ENCODE data around the gene FBXO10.
A peak's percentile ranks its signal among the peaks of the same experiment; 100 is the strongest.

Gene FBXO10

DNA sequence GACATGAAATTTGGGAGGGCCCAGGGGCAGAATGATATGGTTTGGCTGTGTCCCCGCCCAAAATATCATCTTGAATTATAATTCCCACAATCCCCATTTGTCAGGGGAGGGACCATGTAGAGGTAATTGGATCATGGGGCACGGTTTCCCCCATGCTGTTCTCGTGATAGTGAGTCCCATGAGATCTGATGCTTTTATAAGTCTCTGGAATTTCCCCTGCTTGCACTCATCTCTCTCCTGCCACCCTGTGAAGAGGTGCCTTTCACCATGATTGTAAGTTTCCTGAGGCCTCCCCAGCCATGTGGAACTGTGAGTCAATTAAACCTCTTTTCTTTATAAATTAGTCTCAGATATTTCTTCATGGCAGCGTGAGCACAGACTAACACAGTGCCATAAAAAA lies 11.3 kb downstream of the FBXO10 start:
- no peak overlapping the region for H3K4me2 ChIP-seq (ENCODE audit: low read length)
- H3K9me3 ChIP-seq (replicated peaks; ENCODE audit: low read length) = no peaks in the 10 kb centered on the region
- H3K9ac ChIP-seq (ENCODE audit: low read depth, low read length) = no peak overlapping the region
- H3K4me3 ChIP-seq (ENCODE audit: low read length) = no peak overlapping the region
- no peaks in the 10 kb centered on the region for H3K36me3 ChIP-seq (ENCODE audit: insufficient read depth, low read length)
- H3K4me1 ChIP-seq (ENCODE audit: control insufficient read depth, insufficient read depth, low read length) = no peaks in the 10 kb centered on the region
- no peaks in the 10 kb centered on the region for H3K27me3 ChIP-seq (ENCODE audit: control insufficient read depth, insufficient read depth, low read length)

DNA sequence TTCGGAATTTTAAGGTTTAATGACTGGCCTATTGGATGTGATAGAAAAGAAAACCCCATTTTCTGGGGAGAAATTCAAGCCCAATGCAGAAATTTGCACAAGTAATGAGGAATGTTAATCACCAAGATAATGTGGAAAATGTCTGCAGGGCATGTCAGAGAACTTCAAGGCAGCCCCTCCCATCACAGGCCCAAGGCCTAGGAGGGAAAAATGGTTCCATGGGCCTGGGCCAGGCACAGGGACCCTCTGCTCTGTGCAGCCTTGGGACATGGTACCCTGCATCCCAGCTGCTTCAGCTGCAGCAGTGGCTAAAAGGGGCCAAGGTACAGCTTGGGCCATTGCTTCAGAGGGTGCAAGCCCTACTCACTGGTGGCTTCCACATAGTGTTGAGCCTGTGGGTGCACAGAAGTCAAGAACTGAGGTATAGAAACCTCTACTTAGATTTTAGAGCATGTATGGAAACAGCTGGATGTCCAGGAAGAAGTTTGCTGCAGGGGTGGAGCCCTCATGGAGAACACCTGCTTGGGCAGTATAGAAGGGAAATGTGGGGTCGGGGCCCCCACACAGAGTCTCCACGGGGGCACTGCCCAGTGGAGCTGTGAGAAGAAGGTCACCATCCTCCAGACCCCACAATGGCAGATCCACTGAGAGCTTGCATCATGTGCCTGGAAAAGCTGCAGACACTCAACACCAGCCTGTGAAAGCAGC lies 12.2 kb downstream of the FBXO10 start:
- H3K4me1 ChIP-seq (ENCODE audit: control insufficient read depth, insufficient read depth, low read length) = no peaks in the 10 kb centered on the region
- peaks cover 4% of the 10 kb centered on the region for H3K36me3 ChIP-seq (ENCODE audit: insufficient read depth, low read length)
- no peak overlapping the region for H3K4me3 ChIP-seq (ENCODE audit: low read length)
- no peak overlapping the region for H3K9ac ChIP-seq (ENCODE audit: low read depth, low read length)
- H3K27me3 ChIP-seq (ENCODE audit: control insufficient read depth, insufficient read depth, low read length) = no peaks in the 10 kb centered on the region
- no peaks in the 10 kb centered on the region for H3K9me3 ChIP-seq (replicated peaks; ENCODE audit: low read length)
- no peak overlapping the region for H3K4me2 ChIP-seq (ENCODE audit: low read length)

DNA sequence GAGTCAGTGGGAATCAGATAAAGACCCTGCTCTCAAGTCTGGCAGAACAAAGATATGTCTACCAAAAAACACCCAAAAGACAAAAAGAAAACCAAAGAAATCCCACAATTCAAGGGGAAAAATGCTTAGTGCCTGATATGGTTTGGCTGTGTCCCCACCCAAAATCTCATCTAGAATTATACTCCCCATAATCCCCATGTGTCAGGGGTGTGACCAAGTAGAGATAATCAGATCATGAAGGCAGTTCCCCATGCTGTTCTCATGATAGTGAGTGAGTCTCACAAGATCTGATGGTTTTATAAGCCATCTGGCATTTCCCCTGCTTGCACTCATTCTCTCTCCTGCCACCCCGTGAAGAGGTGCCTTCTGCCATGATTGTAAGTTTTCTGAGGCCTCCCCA lies 13.4 kb downstream of the FBXO10 start:
- Histone ChIP-seq H3K36me3 (ENCODE audit: insufficient read depth, low read length) (peaks cover 4% of the 10 kb centered on the region), H3K4me3 (ENCODE audit: low read length) (no peak overlapping the region), H3K4me2 (ENCODE audit: low read length) (no peak overlapping the region), H3K27me3 (ENCODE audit: control insufficient read depth, insufficient read depth, low read length) (no peaks in the 10 kb centered on the region), H3K4me1 (ENCODE audit: control insufficient read depth, insufficient read depth, low read length) (no peaks in the 10 kb centered on the region), H3K9ac (ENCODE audit: low read depth, low read length) (no peak overlapping the region), H3K9me3 (replicated peaks; ENCODE audit: low read length) (no peaks in the 10 kb centered on the region)

DNA sequence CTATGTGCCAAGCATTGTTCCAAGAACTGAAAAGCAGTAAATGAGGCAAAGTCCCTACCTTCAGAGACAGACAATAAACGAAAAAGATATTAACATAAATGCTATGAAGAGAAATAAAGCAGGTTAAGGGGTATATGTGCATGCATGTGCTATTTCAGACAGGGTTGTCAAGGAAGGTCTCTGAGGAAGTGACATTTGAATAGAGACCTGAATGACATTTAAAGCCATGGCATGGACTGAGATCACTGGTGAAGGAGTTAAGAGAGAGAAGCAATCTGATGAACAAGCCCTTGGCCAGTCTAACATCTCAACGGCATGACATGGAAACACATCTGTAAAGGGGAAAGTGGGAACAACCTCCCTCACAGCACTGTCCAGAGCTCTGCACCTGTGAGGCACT lies 14.5 kb downstream of the FBXO10 start:
- Histone ChIP-seq H3K4me3 (ENCODE audit: low read length) (no peak overlapping the region), H3K4me2 (ENCODE audit: low read length) (no peak overlapping the region), H3K36me3 (ENCODE audit: insufficient read depth, low read length) (peaks cover 4% of the 10 kb centered on the region), H3K9ac (ENCODE audit: low read depth, low read length) (no peak overlapping the region), H3K4me1 (ENCODE audit: control insufficient read depth, insufficient read depth, low read length) (no peaks in the 10 kb centered on the region), H3K27me3 (ENCODE audit: control insufficient read depth, insufficient read depth, low read length) (no peaks in the 10 kb centered on the region), H3K9me3 (replicated peaks; ENCODE audit: low read length) (no peaks in the 10 kb centered on the region)

DNA sequence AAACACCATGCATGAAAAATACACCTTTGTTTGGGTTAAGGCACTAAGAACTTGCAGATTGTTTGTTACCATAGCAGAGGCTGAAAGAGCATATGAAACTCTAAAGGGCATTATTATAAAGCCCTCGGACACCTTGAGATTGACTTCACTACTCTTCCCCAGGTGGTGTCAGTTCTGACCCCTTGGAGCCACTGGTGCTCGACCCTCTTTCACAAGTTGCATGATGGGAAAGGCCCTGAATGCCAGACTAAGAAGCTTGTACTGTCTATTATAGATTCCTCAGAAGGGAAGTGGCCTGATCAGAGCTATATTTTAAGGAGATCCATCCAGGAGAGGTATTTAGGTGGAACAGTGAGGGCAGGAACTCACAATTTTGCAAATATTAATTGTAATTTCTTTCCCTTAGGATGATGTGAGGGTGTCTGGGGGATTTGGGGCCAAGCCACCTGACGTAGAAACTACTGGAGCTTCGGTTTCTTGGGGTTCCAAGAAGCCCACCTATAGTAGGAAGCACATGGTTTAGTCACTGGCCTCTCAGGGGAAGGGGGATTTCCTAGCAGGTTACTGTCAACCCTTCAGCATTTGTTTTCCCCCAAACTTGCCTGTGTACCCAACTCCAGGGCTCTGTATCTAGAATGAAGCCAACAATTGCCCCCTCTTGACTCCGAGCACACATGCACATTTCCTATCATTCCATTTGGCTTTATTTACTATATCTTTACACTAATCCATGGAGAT lies 16.2 kb downstream of the FBXO10 start:
- H3K36me3 ChIP-seq (ENCODE audit: insufficient read depth, low read length) = peaks cover 4% of the 10 kb centered on the region
- no peaks in the 10 kb centered on the region for H3K9me3 ChIP-seq (replicated peaks; ENCODE audit: low read length)
- no peak overlapping the region for H3K4me2 ChIP-seq (ENCODE audit: low read length)
- H3K27me3 ChIP-seq (ENCODE audit: control insufficient read depth, insufficient read depth, low read length) = no peaks in the 10 kb centered on the region
- H3K9ac ChIP-seq (ENCODE audit: low read depth, low read length) = no peak overlapping the region
- H3K4me3 ChIP-seq (ENCODE audit: low read length) = no peak overlapping the region
- peaks cover 5% of the 10 kb centered on the region for H3K4me1 ChIP-seq (ENCODE audit: control insufficient read depth, insufficient read depth, low read length)

DNA sequence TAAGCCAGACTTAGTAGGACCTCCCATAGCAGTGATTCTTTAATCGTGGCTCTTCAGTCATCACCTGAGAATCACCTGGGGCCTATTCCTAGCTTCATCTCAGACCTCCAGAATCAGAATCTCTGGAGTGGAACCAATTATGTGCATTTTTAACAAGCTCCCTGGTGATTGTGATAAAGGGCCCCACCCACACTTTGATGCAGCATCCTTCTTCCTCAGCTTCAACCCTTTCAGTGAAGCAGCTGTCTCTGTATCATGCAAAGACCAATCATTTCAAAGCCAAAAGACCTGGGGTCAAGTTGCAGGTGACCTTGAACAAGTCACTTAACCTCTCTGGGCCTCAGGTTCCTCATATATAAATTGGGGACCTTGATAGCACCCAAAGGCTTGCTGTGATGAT lies 17.1 kb downstream of the FBXO10 start:
- H3K4me1 ChIP-seq (ENCODE audit: control insufficient read depth, insufficient read depth, low read length) = peaks cover 5% of the 10 kb centered on the region
- H3K27me3 ChIP-seq (ENCODE audit: control insufficient read depth, insufficient read depth, low read length) = no peaks in the 10 kb centered on the region
- no peak overlapping the region for H3K9ac ChIP-seq (ENCODE audit: low read depth, low read length)
- H3K36me3 ChIP-seq (ENCODE audit: insufficient read depth, low read length) = peaks cover 4% of the 10 kb centered on the region
- H3K9me3 ChIP-seq (replicated peaks; ENCODE audit: low read length) = no peaks in the 10 kb centered on the region
- H3K4me2 ChIP-seq (ENCODE audit: low read length) = no peak overlapping the region
- no peak overlapping the region for H3K4me3 ChIP-seq (ENCODE audit: low read length)

DNA sequence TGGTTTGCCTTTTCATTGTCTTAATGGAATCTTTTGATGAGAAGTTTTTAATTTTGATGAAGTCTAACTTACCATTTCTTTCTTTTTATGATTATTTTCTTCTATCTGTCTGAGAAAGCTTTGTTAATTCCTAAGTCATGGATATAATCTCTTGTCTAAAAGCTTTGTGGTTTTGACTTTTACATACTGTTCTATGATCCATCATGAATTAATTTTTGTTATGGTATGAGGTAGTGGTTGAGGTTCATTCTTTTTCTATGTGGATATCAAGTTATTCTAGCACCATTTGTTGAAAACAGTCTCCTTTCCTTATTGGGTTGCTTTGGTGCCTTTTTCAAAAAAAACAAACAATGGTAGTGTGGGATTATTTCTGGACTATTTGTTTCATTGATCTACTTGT lies 20.4 kb downstream of the FBXO10 start:
- H3K9me3 ChIP-seq (replicated peaks; ENCODE audit: low read length) = no peaks in the 10 kb centered on the region
- peak overlapping the region; percentile 4 for H3K4me2 ChIP-seq (ENCODE audit: low read length)
- peaks cover 12% of the 10 kb centered on the region for H3K4me1 ChIP-seq (ENCODE audit: control insufficient read depth, insufficient read depth, low read length)
- no peaks in the 10 kb centered on the region for H3K27me3 ChIP-seq (ENCODE audit: control insufficient read depth, insufficient read depth, low read length)
- peak overlapping the region; percentile 42 for H3K9ac ChIP-seq (ENCODE audit: low read depth, low read length)
- no peak overlapping the region for H3K4me3 ChIP-seq (ENCODE audit: low read length)
- peaks cover 4% of the 10 kb centered on the region for H3K36me3 ChIP-seq (ENCODE audit: insufficient read depth, low read length)

DNA sequence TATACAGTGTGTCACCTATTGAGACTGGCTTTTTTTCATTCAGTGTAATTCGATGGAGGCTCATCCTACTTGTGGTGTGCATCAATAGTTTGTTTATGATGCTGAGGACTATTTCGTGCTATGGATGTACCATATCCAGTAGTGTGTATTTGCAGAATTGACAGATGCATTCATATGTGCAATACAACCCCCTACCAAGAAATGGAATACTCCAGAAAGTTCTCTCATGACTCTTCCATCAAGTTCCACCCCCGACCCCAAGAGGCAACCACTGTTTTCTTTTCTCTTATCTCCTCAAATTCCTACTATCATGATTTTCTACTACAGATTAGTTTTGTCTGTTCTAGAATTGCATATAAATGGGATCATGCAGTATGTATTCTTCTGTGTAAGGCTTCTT lies 21.9 kb downstream of the FBXO10 start:
- H3K4me2 ChIP-seq (ENCODE audit: low read length) = no peak overlapping the region
- H3K4me1 ChIP-seq (ENCODE audit: control insufficient read depth, insufficient read depth, low read length) = peaks cover 12% of the 10 kb centered on the region
- H3K9me3 ChIP-seq (replicated peaks; ENCODE audit: low read length) = no peaks in the 10 kb centered on the region
- no peaks in the 10 kb centered on the region for H3K27me3 ChIP-seq (ENCODE audit: control insufficient read depth, insufficient read depth, low read length)
- no peak overlapping the region for H3K4me3 ChIP-seq (ENCODE audit: low read length)
- no peak overlapping the region for H3K9ac ChIP-seq (ENCODE audit: low read depth, low read length)
- peaks cover 2% of the 10 kb centered on the region for H3K36me3 ChIP-seq (ENCODE audit: insufficient read depth, low read length)

DNA sequence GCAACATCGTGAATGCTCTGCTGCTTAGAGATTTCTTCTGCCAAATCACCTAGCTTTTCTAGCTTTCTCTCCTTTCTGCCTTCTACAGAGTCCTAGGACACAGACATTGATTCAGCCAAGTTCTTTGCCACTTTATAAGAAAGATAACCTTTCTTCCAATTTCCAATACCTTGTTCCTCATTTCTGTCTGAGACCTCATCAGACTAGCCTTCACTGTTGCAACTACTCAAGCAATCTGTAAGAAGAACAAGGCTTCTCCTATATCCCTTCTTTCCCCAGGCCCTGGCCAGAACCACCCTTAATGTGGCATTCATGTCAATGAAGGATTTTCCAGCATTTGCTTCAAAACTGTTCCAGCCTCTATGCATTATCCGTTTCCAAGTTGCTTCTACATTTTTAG lies 24.3 kb downstream of the FBXO10 start:
- H3K9me3 ChIP-seq (replicated peaks; ENCODE audit: low read length) = no peaks in the 10 kb centered on the region
- H3K9ac ChIP-seq (ENCODE audit: low read depth, low read length) = no peak overlapping the region
- H3K4me2 ChIP-seq (ENCODE audit: low read length) = no peak overlapping the region
- no peaks in the 10 kb centered on the region for H3K27me3 ChIP-seq (ENCODE audit: control insufficient read depth, insufficient read depth, low read length)
- H3K36me3 ChIP-seq (ENCODE audit: insufficient read depth, low read length) = no peaks in the 10 kb centered on the region
- H3K4me1 ChIP-seq (ENCODE audit: control insufficient read depth, insufficient read depth, low read length) = peaks cover 12% of the 10 kb centered on the region
- no peak overlapping the region for H3K4me3 ChIP-seq (ENCODE audit: low read length)

DNA sequence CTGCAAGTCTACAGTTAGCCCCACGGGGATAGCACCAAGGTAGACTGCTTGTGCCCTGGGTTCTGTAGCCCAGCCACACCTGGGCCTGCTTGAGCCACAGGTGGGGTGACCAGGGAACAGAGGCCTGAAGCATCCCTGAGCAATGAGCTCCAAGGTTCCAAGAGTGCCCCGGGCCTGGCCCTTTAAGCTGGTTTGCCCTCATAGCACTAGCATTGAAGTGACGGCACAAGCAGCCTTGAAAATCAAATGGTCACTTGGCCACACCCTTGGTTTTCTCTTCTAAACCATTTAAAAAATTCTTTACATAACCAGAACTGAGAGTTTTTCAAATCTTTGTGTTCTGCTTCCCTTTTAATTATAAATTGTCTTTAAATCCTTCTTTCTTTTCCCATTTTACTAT lies 24.7 kb downstream of the FBXO10 start:
- no peaks in the 10 kb centered on the region for H3K27me3 ChIP-seq (ENCODE audit: control insufficient read depth, insufficient read depth, low read length)
- H3K36me3 ChIP-seq (ENCODE audit: insufficient read depth, low read length) = no peaks in the 10 kb centered on the region
- H3K4me2 ChIP-seq (ENCODE audit: low read length) = no peak overlapping the region
- no peak overlapping the region for H3K4me3 ChIP-seq (ENCODE audit: low read length)
- no peaks in the 10 kb centered on the region for H3K9me3 ChIP-seq (replicated peaks; ENCODE audit: low read length)
- H3K9ac ChIP-seq (ENCODE audit: low read depth, low read length) = no peak overlapping the region
- H3K4me1 ChIP-seq (ENCODE audit: control insufficient read depth, insufficient read depth, low read length) = peaks cover 12% of the 10 kb centered on the region

DNA sequence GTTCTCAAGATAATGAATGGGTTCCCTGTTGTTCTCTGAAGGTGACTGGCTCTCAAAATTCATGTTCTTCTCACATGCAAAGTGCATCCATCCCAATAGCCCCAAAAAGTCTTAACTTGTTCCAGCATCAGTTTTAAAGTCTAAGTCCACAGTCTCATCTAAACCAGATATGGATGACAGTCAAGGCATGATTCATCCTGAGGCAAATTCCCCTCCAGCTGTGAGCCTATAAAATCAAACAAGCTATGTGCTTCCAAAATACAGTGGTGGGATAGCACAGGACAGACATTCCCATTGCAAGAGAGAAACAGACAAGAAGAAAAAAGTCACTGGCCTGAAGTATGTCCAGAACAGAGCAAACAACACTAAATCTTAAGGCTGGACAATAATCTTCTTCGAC lies 25.4 kb downstream of the FBXO10 start:
- H3K4me2 ChIP-seq (ENCODE audit: low read length) = no peak overlapping the region
- peak overlapping the region; percentile 12 for H3K9ac ChIP-seq (ENCODE audit: low read depth, low read length)
- no peaks in the 10 kb centered on the region for H3K36me3 ChIP-seq (ENCODE audit: insufficient read depth, low read length)
- no peaks in the 10 kb centered on the region for H3K27me3 ChIP-seq (ENCODE audit: control insufficient read depth, insufficient read depth, low read length)
- peaks cover 7% of the 10 kb centered on the region for H3K4me1 ChIP-seq (ENCODE audit: control insufficient read depth, insufficient read depth, low read length)
- no peaks in the 10 kb centered on the region for H3K9me3 ChIP-seq (replicated peaks; ENCODE audit: low read length)
- H3K4me3 ChIP-seq (ENCODE audit: low read length) = no peak overlapping the region

DNA sequence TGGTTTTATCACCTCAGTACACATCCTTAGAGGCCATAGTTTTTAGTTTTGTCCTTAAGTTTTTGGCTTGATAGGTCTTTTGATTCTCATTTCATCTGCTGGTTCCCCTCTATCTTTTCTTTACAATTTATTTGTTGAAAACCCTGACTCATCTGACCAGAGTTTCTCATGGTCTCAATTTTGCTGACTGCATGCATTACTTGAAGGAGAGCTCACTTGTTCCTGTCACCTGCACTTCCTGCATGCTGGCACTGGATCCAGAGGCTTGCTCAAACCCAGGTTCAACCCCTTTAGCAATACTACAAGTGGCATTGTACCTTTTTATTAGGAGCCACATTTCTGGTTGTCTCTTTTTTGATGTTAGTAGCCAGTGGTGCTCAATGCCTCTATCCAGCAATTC lies 26.7 kb downstream of the FBXO10 start:
- Histone ChIP-seq H3K9me3 (replicated peaks; ENCODE audit: low read length) (no peaks in the 10 kb centered on the region), H3K27me3 (ENCODE audit: control insufficient read depth, insufficient read depth, low read length) (no peaks in the 10 kb centered on the region), H3K4me3 (ENCODE audit: low read length) (no peak overlapping the region), H3K9ac (ENCODE audit: low read depth, low read length) (no peak overlapping the region), H3K4me2 (ENCODE audit: low read length) (no peak overlapping the region), H3K4me1 (ENCODE audit: control insufficient read depth, insufficient read depth, low read length) (peaks cover 7% of the 10 kb centered on the region), H3K36me3 (ENCODE audit: insufficient read depth, low read length) (no peaks in the 10 kb centered on the region)
